Heart left ventricle (tissue), 16 donors: ENCODE measurements around the gene SLC16A8. TPM values are rescaled to one million over a fixed set of nuclear protein-coding genes. Genes with fewer than 3 reads are reported as not detected.

Experiments used
- ATAC-seq, 4 donors: fragments of 200-7000 bp; cut with Tn5 transposase; one replicate each; pipeline ENCODE4 v1.9.1; 2020 to 2022; ENCODE audit warnings: moderate library complexity in 4 of 4, mild to moderate bottlenecking in 3 of 4, moderate number of reproducible peaks in 1 of 4
- DNase-seq, 5 donors: peaks; one replicate each; pipeline ENCODE4 v3.0.0-alpha.2; 2020
- H3K27ac ChIP-seq, 12 donors: fragments of 200-600 bp; sonication (generic) in 4 of 12; one replicate each; pipeline versions ENCODE4 v1.5.0 to v1.8.0; 2016 to 2022; ENCODE audit warnings: mild to moderate bottlenecking in 2 of 12
- H3K27me3 ChIP-seq, 9 donors: fragments of 200-600 bp; sonication (generic) in 2 of 9; one replicate each; pipeline versions ENCODE4 v1.5.1 to v1.8.0; 2016 to 2022; ENCODE audit warnings: mild to moderate bottlenecking in 3 of 9
- H3K36me3 ChIP-seq, 9 donors: fragments of 200-600 bp; sonication (generic) in 2 of 9; one replicate each; pipeline versions ENCODE4 v1.5.0 to v1.8.0; 2018 to 2022; ENCODE audit warnings: mild to moderate bottlenecking in 2 of 9
- H3K4me1 ChIP-seq, 12 donors: fragments of 200-600 bp; sonication (generic) in 4 of 12; one replicate each; pipeline versions ENCODE4 v1.5.0 to v1.8.0; 2016 to 2022; ENCODE audit warnings: mild to moderate bottlenecking in 3 of 12
- H3K4me3 ChIP-seq, 12 donors: fragments of 200-600 bp; sonication (generic) in 4 of 12; one replicate each; pipeline versions ENCODE4 v1.5.0 to v1.8.0; 2017 to 2022; ENCODE audit warnings: mild to moderate bottlenecking in 9 of 12, moderate library complexity in 4 of 12
- H3K9me3 ChIP-seq, 12 donors: fragments of 200-600 bp; sonication (generic) in 4 of 12; one replicate each; pipeline versions ENCODE4 v1.5.0 to v1.8.0; 2016 to 2022; ENCODE audit warnings: mild to moderate bottlenecking in 1 of 12
- CTCF ChIP-seq, 12 donors: fragments of 200-600 bp; sonication (generic) in 4 of 12; IDR thresholded peaks; one replicate each; pipeline versions ENCODE4 v1.5.0 to v1.8.0; 2018 to 2022; ENCODE audit warnings: antibody characterized with exemption in 12 of 12, mild to moderate bottlenecking in 5 of 12
- POLR2A ChIP-seq, 2 donors: fragments of 450-650 bp; IDR thresholded peaks; one replicate each; pipeline ENCODE4 v1.6.1; 2017; ENCODE audit warnings: antibody characterized with exemption in 2 of 2, mild to moderate bottlenecking in 2 of 2, moderate library complexity in 2 of 2
- WGBS, 4 donors: extraction: QIAGEN DNeasy Blood & Tissue Kit in 2 of 4; methylation state at CpG; one replicate each; pipeline versions ENCODE4 v1.1.5 to v1.1.7; 2013 to 2018; 5-methylcytosine and 5-hydroxymethylcytosine counted together
- intact Hi-C, 10 donors: fragments of 100-400 bp; cut with DNase I; formaldehyde crosslinking; loops; one replicate each; pipeline versions ENCODE4 v1.11.1 to v1.14.2; 2022
- long read RNA-seq, 3 donors: library from polyadenylated mRNA; unstranded; transcript quantifications; one replicate each; pipeline ENCODE4 v2.0.0, GENCODE V29; 2020 to 2021
- polyA plus RNA-seq, 2 donors: library from polyadenylated mRNA; stranded (reverse); fragments of 200-250 nt; gene quantifications; one replicate each; pipeline ENCODE4 v1.2.3, GENCODE V29; 2013
- total RNA-seq, 9 donors: library from RNA; depleted of rRNA in 2 of 9; stranded (reverse); fragments of >200 nt in 2 of 9; fragmentation: NEBNext Ultra II Directional in 3 of 9; extraction: Animal tissue kit (Norgen Biotek cat#: 25700) in 3 of 9; gene quantifications; one replicate each; pipeline versions ENCODE4 v1.1.0 to v1.2.4, GENCODE V29; 2016 to 2023
- donor health status: ischemic (EF 13 %, LVEDD 7.1; RV severe dilation, severe dysfunction).
- donor health status: healthy with polysubstance abuse.
- donor health status: DM: no; HTN: yes; CAD: no.
- donor health status: DM: no; HTN: no; CAD: no.
- donor health status: ischemic (EF 25% LVEDD 6.9; RV normal size, moderate dysfunction).
- donor health status: ischemic (EF 25% LVEDD 5.7; RV mildly dilated, moderate dysfunction).
- donor health status: healthy.
- donor health status: DM: yes; HTN: yes; CAD: no.
- donor health status: ischemic (EF 35%, LVEDD 5.7; RV mildly dilated, moderate dysfunction).
- donor health status: nonischemic (EF 11% LVEDD 7.7; RV severe dilation, severe dysfunction).
- donor health status: DM: yes; HTN: yes; CAD: no.
- donor health status: PGD.
- donor health status: ischemic (EF 29% LVEDD 5.4; RV normal size, mild dysfunction).
- donor health status: nonischemic (EF 23%, LVEDD 6.1; RV moderate dilation, normal function).

Gene SLC16A8
- not detected for total RNA-seq
- polyA plus RNA-seq = under 1 TPM in 1 of 2 donors, not detected in 1; 0.34 TPM
- long read RNA-seq, donor 1 = 0 reads
- long read RNA-seq, donor 2 = 0 reads
- long read RNA-seq, donor 3 = 0 reads

GRCh38 chr22:38083931-38084631 is at the start of gene SLC16A8:
SLC16A8 (minus strand) TSS chr22:38084184; CDS start chr22:38082873, 1,311 bp downstream.
- peak in 1 of 5 donors; percentile 53 for DNase-seq
- H3K27ac ChIP-seq = no peak within 1 kb of the TSS
- intact Hi-C loops = no loop called here
- H3K4me1 ChIP-seq = peaks cover 5 to 29% (median 20%) of the 10 kb centered on the region in 12 donors
- peaks cover 0 to 47% (median 10%) of the 10 kb centered on the region in 9 donors for H3K27me3 ChIP-seq
- ATAC-seq = no peak
- WGBS, 4 donors = 83 to 86% (median 84%) methylated on average over 10 to 16 of the region's 16 CpGs
- TF ChIP-seq CTCF (IDR thresholded peaks at IDR 0.05) (no peak), POLR2A (IDR thresholded peaks at IDR 0.05) (no peak)
- no peak within 1 kb of the TSS for H3K4me3 ChIP-seq
- no peaks in the 10 kb centered on the region for H3K36me3 ChIP-seq
- H3K9me3 ChIP-seq = no peaks in the 10 kb centered on the region

DNA sequence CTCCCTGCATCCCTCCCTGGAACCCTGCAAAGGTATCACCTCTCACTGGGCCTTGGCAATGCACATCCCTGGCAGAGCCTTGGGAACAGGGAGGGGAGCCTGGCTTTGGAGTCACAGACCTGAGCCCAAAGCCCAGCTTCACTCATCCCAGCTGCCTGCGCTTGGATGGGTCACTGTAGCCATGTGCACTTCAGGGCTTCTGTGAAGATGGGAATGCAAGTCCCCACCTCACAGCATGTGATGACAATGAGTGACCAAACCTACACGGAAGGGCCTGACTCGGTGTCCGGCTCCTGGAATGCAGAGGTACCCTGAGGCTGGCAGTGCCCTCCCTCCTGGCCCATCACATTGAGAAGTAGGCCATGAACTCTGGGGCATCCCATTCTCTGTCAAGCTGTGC is 49.3 kb upstream of the SLC16A8 start:
- TF ChIP-seq POLR2A (IDR thresholded peaks at IDR 0.05) (no peak), CTCF (IDR thresholded peaks at IDR 0.05) (no peak)
- Histone ChIP-seq H3K36me3 (peaks cover 0 to 58% (median 7%) of the 10 kb centered on the region in 9 donors), H3K4me1 (peaks cover 0 to 14% (median 2%) of the 10 kb centered on the region in 12 donors), H3K9me3 (no peaks in the 10 kb centered on the region), H3K4me3 (no peak overlapping the region), H3K27me3 (no peaks in the 10 kb centered on the region), H3K27ac (no peak overlapping the region)
- ATAC-seq (no peak), DNase-seq (no peak)
- WGBS, 4 donors = 93 to 100% (median 98%) methylated on average over 1 to 4 of the region's 4 CpGs
- intact Hi-C loops = no loop called here

DNA sequence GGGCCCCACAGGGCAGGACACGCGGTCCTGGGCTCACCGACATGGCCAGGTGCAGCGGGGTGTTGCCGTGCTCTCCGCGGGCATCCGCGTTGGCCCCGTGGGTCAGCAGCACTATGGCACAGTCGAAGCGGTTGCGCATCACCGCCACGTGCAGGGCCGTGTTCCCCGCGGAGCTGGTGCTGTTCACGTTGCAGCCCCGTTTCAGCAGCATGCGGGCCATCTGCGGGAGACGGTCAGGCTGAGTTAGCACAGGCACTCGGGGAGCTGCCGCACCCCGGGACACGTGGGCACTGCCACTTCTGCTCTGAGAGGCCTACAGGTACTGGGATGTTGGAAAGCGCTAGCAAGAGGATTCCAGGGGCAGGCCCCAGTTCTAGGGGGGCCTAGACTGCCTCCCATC is 48.8 kb upstream of the SLC16A8 start:
- TF ChIP-seq POLR2A (IDR thresholded peaks at IDR 0.05) (no peak), CTCF (IDR thresholded peaks at IDR 0.05) (no peak)
- intact Hi-C loops = no loop called here
- 92 to 98% (median 97%) methylated on average over 13 to 28 of the region's 28 CpGs for WGBS, 4 donors
- H3K9me3 ChIP-seq = no peaks in the 10 kb centered on the region
- peaks cover 0 to 14% (median 2%) of the 10 kb centered on the region in 12 donors for H3K4me1 ChIP-seq
- ATAC-seq (no peak), DNase-seq (no peak)
- no peaks in the 10 kb centered on the region for H3K27me3 ChIP-seq
- no peak overlapping the region for H3K4me3 ChIP-seq
- no peak overlapping the region for H3K27ac ChIP-seq
- peaks cover 0 to 56% (median 7%) of the 10 kb centered on the region in 9 donors for H3K36me3 ChIP-seq

GRCh38 chr22:38132136-38132535 is 48.2 kb upstream of the SLC16A8 start:
- peak overlapping the region in 1 of 12 donors; percentile 48 for H3K27ac ChIP-seq
- WGBS, 4 donors = 89 to 93% (median 92%) methylated on average over 7 of the region's 7 CpGs
- H3K27me3 ChIP-seq = no peaks in the 10 kb centered on the region

More at GRCh38 chr22:38132136-38132535, 48.2 kb upstream of the SLC16A8 start:
- intact Hi-C loops = no loop called here
- H3K4me3 ChIP-seq = no peak overlapping the region
- no peak for TF ChIP-seq CTCF (IDR thresholded peaks at IDR 0.05)
- no peak for TF ChIP-seq POLR2A (IDR thresholded peaks at IDR 0.05)
- peaks cover 0 to 55% (median 7%) of the 10 kb centered on the region in 9 donors for H3K36me3 ChIP-seq
- DNase-seq (no peak), ATAC-seq (no peak)
- H3K9me3 ChIP-seq = no peaks in the 10 kb centered on the region
- H3K4me1 ChIP-seq = peaks cover 0 to 14% (median 2%) of the 10 kb centered on the region in 12 donors
